GM12864 (cell line): ENCODE data around the gene IFT122.

Experiments
- DNase-seq: peaks from one replicate; pipeline ENCODE4 v3.0.0-alpha.2; 2011; ENCODE audit warnings: low read depth
- H3K4me3 ChIP-seq: 2 replicates; pipeline ENCODE4 v1.5.1; 2011; ENCODE audit warnings: mild to moderate bottlenecking, low read depth, low read length, control low read depth
- CTCF ChIP-seq: IDR thresholded peaks from 2 replicates; pipeline ENCODE4 v1.5.1; 2011; ENCODE audit warnings: low read depth, mild to moderate bottlenecking, moderate library complexity, low read length, control low read depth, inconsistent platforms; ENCODE audit errors: missing control alignments

The IFT122 gene

GRCh38 chr3:129535075-129535474, 95.1 kb downstream of the IFT122 start:
- H3K4me3 ChIP-seq = no peak overlapping the region
- no peak for DNase-seq
- no peak for TF ChIP-seq CTCF

GRCh38 chr3:129536374-129536667, 96.3 kb downstream of the IFT122 start:
- no peak for TF ChIP-seq CTCF
- H3K4me3 ChIP-seq = no peak overlapping the region
- DNase-seq = no peak

- no peak overlapping the region for H3K4me3 ChIP-seq
- TF ChIP-seq CTCF = no peak
- DNase-seq = no peak
Observed at GRCh38 chr3:129536804-129537203, 96.8 kb downstream of the IFT122 start.

GRCh38 chr3:129539206-129539605, 99.2 kb downstream of the IFT122 start:
- TF ChIP-seq CTCF = no peak
- no peak for DNase-seq
- H3K4me3 ChIP-seq = no peak overlapping the region

- no peak for DNase-seq
- TF ChIP-seq CTCF = no peak
- H3K4me3 ChIP-seq = no peak overlapping the region
Observed at GRCh38 chr3:129540776-129541516, 100.9 kb downstream of the IFT122 start.

GRCh38 chr3:129542747-129543146, 102.7 kb downstream of the IFT122 start:
- H3K4me3 ChIP-seq = no peak overlapping the region
- no peak for DNase-seq
- no peak for TF ChIP-seq CTCF

- H3K4me3 ChIP-seq = no peak within 1 kb of the TSS
- no peak for DNase-seq
- no peak for TF ChIP-seq CTCF
Observed at GRCh38 chr3:129543156-129543790, 103.2 kb downstream of the IFT122 start, which contains the start of gene H1-8. TSS of gene H1-8 (plus strand) at chr3:129543175. CDS start at chr3:129543219, 44 bp downstream.
